ENCODE results near the gene SPSB1.

Gene SPSB1

DNA sequence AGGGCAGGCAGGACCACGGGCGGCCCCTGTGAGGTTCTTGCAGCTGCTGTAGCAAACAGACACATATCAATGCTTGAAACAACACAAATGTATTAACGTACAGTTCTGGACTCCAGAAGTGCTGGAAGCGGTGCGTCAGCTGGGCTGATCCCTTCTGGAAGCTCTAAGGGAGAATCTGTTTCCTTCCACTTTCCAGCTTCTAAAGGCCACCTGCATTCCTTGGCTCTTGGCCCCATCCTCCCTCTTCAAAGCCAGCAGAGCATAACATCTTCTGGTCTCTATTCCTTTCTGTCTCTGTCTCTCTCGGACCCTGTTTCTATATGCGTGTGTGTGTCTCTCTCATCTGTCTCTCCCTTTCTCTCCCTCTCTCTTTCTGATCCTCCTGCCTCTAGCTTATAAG lies 102.3 kb downstream of the SPSB1 start:
- 97% methylated on average over 5 of the region's 7 CpGs for WGBS (ENCODE audit: insufficient coverage)
- DNase-seq, result no peak
- Histone ChIP-seq H3K27ac (ENCODE audit: insufficient read depth in 1 of 2, low read depth in 1 of 2, low read length in 2 of 2, poor library complexity in 1 of 2, severe bottlenecking in 2 of 2) (no peak overlapping the region), H3K4me3 (ENCODE audit: control insufficient read depth in 1 of 7, extremely low read depth in 1 of 7, insufficient read depth in 4 of 7, low read depth in 2 of 7, low read length in 6 of 7) (no peak overlapping the region), H3K9me3 (ENCODE audit: control extremely low read depth in 1 of 5, control insufficient read depth in 4 of 5, insufficient read depth in 2 of 5, low read depth in 1 of 5, low read length in 4 of 5) (peaks cover 0 to 4% (median 0%) of the 10 kb centered on the region in 5 experiments), H3K27me3 (replicated peaks in 2 of 5; ENCODE audit: control insufficient read depth in 4 of 5, insufficient read depth in 5 of 5, low read length in 4 of 5) (no peaks in the 10 kb centered on the region), H3K4me1 (ENCODE audit: control extremely low read depth in 1 of 4, control insufficient read depth in 4 of 4, insufficient read depth in 4 of 4, low read length in 3 of 4) (peaks cover 0 to 34% (median 28%) of the 10 kb centered on the region in 4 experiments), H3K36me3 (ENCODE audit: control insufficient read depth in 4 of 4, insufficient read depth in 4 of 4, low read length in 3 of 4) (no peaks in the 10 kb centered on the region)
- ChIA-PET CTCF (interaction anchor here (0.9 to 1.6 kb wide), 2 partner anchors 31 to 96 kb away, joined by 3 to 5 read pairs; no protein-coding TSS in a partner anchor), POLR2A (no interaction called here)

DNA sequence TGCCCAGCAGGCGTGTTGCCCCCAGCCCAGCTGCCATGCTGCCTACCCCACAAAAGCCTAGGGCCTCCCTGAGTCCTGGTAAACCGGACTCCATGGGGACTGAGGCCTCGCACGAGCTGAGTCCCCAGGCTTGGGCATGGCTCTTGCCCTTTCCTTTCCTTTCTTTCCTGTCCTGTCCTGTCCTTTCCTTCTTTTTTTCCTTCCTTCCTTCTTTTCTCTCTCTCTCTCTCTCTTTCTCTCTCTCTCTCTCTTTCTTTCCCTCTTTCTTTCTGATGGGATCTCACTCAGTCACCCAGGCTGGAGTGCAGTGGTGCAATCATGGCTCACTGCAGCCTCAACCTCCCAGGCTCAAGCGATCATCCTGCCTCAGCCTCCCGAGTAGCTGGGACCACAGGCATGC lies 104.4 kb downstream of the SPSB1 start:
- Histone ChIP-seq H3K36me3 (ENCODE audit: control insufficient read depth in 4 of 4, insufficient read depth in 4 of 4, low read length in 3 of 4) (no peaks in the 10 kb centered on the region), H3K27me3 (replicated peaks in 2 of 5; ENCODE audit: control insufficient read depth in 4 of 5, insufficient read depth in 5 of 5, low read length in 4 of 5) (no peaks in the 10 kb centered on the region), H3K4me3 (ENCODE audit: control insufficient read depth in 1 of 7, extremely low read depth in 1 of 7, insufficient read depth in 4 of 7, low read depth in 2 of 7, low read length in 6 of 7) (no peak overlapping the region), H3K9me3 (ENCODE audit: control extremely low read depth in 1 of 5, control insufficient read depth in 4 of 5, insufficient read depth in 2 of 5, low read depth in 1 of 5, low read length in 4 of 5) (peaks cover 0 to 4% (median 0%) of the 10 kb centered on the region in 5 experiments), H3K27ac (ENCODE audit: insufficient read depth in 1 of 2, low read depth in 1 of 2, low read length in 2 of 2, poor library complexity in 1 of 2, severe bottlenecking in 2 of 2) (no peak overlapping the region), H3K4me1 (ENCODE audit: control extremely low read depth in 1 of 4, control insufficient read depth in 4 of 4, insufficient read depth in 4 of 4, low read length in 3 of 4) (peaks cover 0 to 45% (median 39%) of the 10 kb centered on the region in 4 experiments)
- 96% methylated on average over 6 of the region's 6 CpGs for WGBS (ENCODE audit: insufficient coverage)
- ChIA-PET CTCF (interaction anchor here (0.9 to 4.2 kb wide), 4 partner anchors 10 to 58 kb away, joined by 3 to 27 read pairs (median 3); no protein-coding TSS in a partner anchor), POLR2A (interaction anchor here (4.2 kb wide), 1 partner anchor 29 kb away, joined by 26 read pairs; no protein-coding TSS in a partner anchor)
- DNase-seq, result no peak

DNA sequence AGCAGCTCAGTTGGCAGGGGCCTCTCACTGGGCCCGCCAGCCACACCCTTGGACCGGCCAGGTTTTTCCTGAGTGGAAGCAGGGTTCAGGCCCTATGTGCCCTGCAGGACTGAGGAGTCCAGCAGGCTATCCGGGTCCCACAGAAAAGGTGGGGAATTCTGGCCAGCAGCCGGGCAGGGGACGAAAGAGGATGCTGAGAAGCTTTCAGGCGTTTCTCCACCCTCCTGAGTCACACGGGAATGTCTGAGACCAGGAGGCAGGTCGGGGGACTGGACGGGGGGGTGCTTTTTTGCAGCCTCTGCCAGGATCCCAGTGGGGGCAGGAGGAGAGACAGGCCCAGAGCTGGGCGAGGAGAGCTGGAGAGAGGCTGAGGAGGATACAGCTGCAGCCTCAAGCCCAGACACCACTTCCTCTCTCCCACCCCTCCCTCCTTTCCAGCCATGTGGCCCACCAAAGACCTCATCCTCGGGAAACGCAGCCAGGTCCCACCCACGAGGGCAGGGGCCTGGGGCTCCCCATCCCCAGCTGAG lies 105.4 kb downstream of the SPSB1 start:
- POLR2A ChIA-PET, result interaction anchor here (0.9 to 4.2 kb wide), 4 partner anchors 9 to 31 kb away, joined by 3 to 26 read pairs (median 6); no protein-coding TSS in a partner anchor
- WGBS (ENCODE audit: insufficient coverage), result 21% methylated on average over 7 of the region's 13 CpGs
- no peak overlapping the region for H3K27ac ChIP-seq (ENCODE audit: insufficient read depth in 1 of 2, low read depth in 1 of 2, low read length in 2 of 2, poor library complexity in 1 of 2, severe bottlenecking in 2 of 2)
- peaks cover 0 to 4% (median 0%) of the 10 kb centered on the region in 5 experiments for H3K9me3 ChIP-seq (ENCODE audit: control extremely low read depth in 1 of 5, control insufficient read depth in 4 of 5, insufficient read depth in 2 of 5, low read depth in 1 of 5, low read length in 4 of 5)
- H3K36me3 ChIP-seq (ENCODE audit: control insufficient read depth in 4 of 4, insufficient read depth in 4 of 4, low read length in 3 of 4), result no peaks in the 10 kb centered on the region
- H3K4me3 ChIP-seq (ENCODE audit: control insufficient read depth in 1 of 7, extremely low read depth in 1 of 7, insufficient read depth in 4 of 7, low read depth in 2 of 7, low read length in 6 of 7), result peak overlapping the region in 1 of 7 experiments; percentile 19
- CTCF ChIA-PET, result interaction anchor here (0.9 to 4.2 kb wide), 6 partner anchors 11 to 111 kb away, joined by 3 to 27 read pairs (median 3); no protein-coding TSS in a partner anchor
- H3K4me1 ChIP-seq (ENCODE audit: control extremely low read depth in 1 of 4, control insufficient read depth in 4 of 4, insufficient read depth in 4 of 4, low read length in 3 of 4), result peaks cover 0 to 45% (median 39%) of the 10 kb centered on the region in 4 experiments
- peak in 2 of 3 donors; percentile 71 to 75 for DNase-seq
- H3K27me3 ChIP-seq (replicated peaks in 2 of 5; ENCODE audit: control insufficient read depth in 4 of 5, insufficient read depth in 5 of 5, low read length in 4 of 5), result no peaks in the 10 kb centered on the region

DNA sequence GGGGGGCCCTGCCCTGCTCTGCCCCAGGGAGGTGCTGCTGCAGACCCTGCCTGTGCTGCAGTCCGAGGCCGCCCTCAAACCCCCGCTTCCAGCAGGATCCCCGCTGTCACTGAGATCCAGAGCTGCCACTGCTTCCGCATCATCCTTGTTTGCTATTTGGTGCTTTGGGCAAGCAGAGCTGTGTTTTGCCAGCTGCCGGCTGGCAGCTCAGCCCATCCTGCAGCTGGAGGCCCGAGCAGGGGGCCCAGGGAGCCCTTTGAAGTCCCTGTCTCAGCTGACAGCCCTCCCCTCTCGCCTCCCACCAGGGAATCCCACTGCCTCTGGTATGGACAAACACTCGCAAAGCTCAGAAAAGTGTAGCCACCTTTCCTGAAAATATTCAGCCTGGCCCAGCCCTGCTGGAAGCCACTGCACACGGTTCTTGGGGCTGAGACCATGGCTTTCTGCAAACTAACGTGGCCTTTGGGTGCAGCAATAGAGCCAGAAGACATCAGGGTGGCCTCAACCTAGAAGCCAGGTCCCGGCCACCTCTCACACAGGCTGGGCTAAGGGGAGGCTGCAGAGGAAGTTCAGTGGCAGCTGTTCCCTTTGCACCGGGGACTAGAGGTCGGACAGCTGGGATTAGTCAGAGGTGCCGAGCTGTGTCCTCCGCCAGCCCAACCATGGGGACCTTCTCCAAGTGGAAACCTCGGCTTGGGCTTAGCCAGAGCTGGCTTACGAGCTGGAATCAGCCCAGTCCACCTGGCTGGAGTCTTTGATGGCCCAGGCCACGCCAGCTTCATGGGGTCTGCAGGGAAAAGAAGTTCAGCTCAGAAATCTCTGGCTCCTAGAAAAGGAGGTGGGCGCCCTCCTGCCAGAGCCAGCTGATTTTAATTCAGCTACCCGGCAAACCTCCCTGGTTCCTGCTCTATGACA lies 107.1 kb downstream of the SPSB1 start:
- CTCF ChIA-PET, result interaction anchor here (0.6 to 4.2 kb wide), 12 partner anchors 10 to 110 kb away, joined by 3 to 27 read pairs (median 4); no protein-coding TSS in a partner anchor
- H3K4me3 ChIP-seq (ENCODE audit: control insufficient read depth in 1 of 7, extremely low read depth in 1 of 7, insufficient read depth in 4 of 7, low read depth in 2 of 7, low read length in 6 of 7), result peak overlapping the region in 3 of 7 experiments; percentile 19 to 38 (median 26)
- POLR2A ChIA-PET, result interaction anchor here (0.8 to 4.2 kb wide), 5 partner anchors 9 to 39 kb away, joined by 3 to 26 read pairs (median 4); no protein-coding TSS in a partner anchor
- WGBS (ENCODE audit: insufficient coverage), result 38% methylated on average over 21 of the region's 21 CpGs
- peaks cover 0 to 4% (median 0%) of the 10 kb centered on the region in 5 experiments for H3K9me3 ChIP-seq (ENCODE audit: control extremely low read depth in 1 of 5, control insufficient read depth in 4 of 5, insufficient read depth in 2 of 5, low read depth in 1 of 5, low read length in 4 of 5)
- H3K4me1 ChIP-seq (ENCODE audit: control extremely low read depth in 1 of 4, control insufficient read depth in 4 of 4, insufficient read depth in 4 of 4, low read length in 3 of 4), result peaks cover 0 to 45% (median 39%) of the 10 kb centered on the region in 4 experiments
- H3K36me3 ChIP-seq (ENCODE audit: control insufficient read depth in 4 of 4, insufficient read depth in 4 of 4, low read length in 3 of 4), result no peaks in the 10 kb centered on the region
- DNase-seq, result peak in 2 of 3 donors; percentile 87 to 91
- H3K27ac ChIP-seq (ENCODE audit: insufficient read depth in 1 of 2, low read depth in 1 of 2, low read length in 2 of 2, poor library complexity in 1 of 2, severe bottlenecking in 2 of 2), result peak overlapping the region in 1 of 2 experiments; percentile 25
- H3K27me3 ChIP-seq (replicated peaks in 2 of 5; ENCODE audit: control insufficient read depth in 4 of 5, insufficient read depth in 5 of 5, low read length in 4 of 5), result no peaks in the 10 kb centered on the region

DNA sequence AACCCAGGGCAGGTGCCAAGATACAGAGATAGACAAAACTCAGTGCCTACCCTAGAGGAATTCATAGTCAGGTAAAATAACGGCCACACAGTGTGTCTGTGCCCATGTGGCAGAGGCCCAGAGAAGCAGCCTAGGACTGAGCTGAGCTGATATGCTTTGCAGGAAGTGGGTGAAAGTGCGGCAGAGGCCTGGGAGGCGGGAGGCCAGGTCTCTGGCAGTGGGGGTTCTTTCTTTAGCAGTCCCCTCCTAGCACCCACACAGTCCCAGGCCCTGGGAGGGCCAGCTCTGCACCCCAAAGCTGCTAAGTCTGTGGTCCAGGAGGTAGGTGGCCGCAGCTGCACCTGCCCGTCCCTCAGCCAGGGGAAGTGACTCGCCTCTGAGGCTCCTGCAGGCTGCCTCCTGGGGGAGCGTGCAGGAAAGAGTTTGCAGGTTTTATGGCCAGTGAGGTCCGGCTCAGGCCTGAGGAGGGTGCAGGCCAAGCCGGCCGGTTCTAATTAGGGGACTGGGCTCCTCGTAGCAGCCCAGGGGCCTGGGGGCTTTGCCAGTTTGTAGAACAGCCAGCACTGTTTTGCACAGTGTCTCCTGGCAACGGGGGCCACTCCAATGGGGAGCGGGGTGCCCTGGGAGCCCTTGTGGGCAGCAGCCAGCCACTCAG lies 107.9 kb downstream of the SPSB1 start:
- Histone ChIP-seq H3K27me3 (replicated peaks in 2 of 5; ENCODE audit: control insufficient read depth in 4 of 5, insufficient read depth in 5 of 5, low read length in 4 of 5) (no peaks in the 10 kb centered on the region), H3K27ac (ENCODE audit: insufficient read depth in 1 of 2, low read depth in 1 of 2, low read length in 2 of 2, poor library complexity in 1 of 2, severe bottlenecking in 2 of 2) (peak overlapping the region in 1 of 2 experiments; percentile 34), H3K9me3 (ENCODE audit: control extremely low read depth in 1 of 5, control insufficient read depth in 4 of 5, insufficient read depth in 2 of 5, low read depth in 1 of 5, low read length in 4 of 5) (peaks cover 0 to 2% (median 0%) of the 10 kb centered on the region in 5 experiments), H3K36me3 (ENCODE audit: control insufficient read depth in 4 of 4, insufficient read depth in 4 of 4, low read length in 3 of 4) (no peaks in the 10 kb centered on the region), H3K4me1 (ENCODE audit: control extremely low read depth in 1 of 4, control insufficient read depth in 4 of 4, insufficient read depth in 4 of 4, low read length in 3 of 4) (peaks cover 0 to 45% (median 39%) of the 10 kb centered on the region in 4 experiments), H3K4me3 (ENCODE audit: control insufficient read depth in 1 of 7, extremely low read depth in 1 of 7, insufficient read depth in 4 of 7, low read depth in 2 of 7, low read length in 6 of 7) (peak overlapping the region in 3 of 7 experiments; percentile 6 to 26 (median 24))
- ChIA-PET CTCF (interaction anchor here (0.7 to 4.2 kb wide), 12 partner anchors 9 to 111 kb away, joined by 3 to 27 read pairs (median 4); no protein-coding TSS in a partner anchor), POLR2A (interaction anchor here (0.8 to 4.2 kb wide), 4 partner anchors 8 to 26 kb away, joined by 3 to 26 read pairs (median 5); no protein-coding TSS in a partner anchor)
- peak in 2 of 3 donors; percentile 77 to 86 for DNase-seq
- 23% methylated on average over 10 of the region's 13 CpGs for WGBS (ENCODE audit: insufficient coverage)

DNA sequence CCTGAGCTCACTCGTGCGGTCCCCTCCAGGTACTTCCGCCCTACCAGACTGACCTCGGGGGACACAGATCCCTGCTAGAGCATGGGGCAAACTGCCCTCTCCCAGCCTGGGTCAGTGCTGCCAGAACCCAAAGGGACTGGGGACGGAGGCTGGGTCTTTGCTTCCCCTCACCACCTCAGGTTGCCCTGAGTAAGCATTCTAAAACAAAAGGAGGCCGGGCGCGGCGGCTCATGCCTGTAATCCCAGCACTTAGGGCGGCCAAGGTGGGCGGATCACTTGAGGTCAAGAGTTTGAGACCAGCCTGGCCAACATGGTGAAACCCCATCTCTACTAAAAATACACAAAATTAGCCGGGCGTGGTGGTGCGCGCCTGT lies 108.4 kb downstream of the SPSB1 start:
- Histone ChIP-seq H3K27me3 (replicated peaks in 2 of 5; ENCODE audit: control insufficient read depth in 4 of 5, insufficient read depth in 5 of 5, low read length in 4 of 5) (no peaks in the 10 kb centered on the region), H3K4me3 (ENCODE audit: control insufficient read depth in 1 of 7, extremely low read depth in 1 of 7, insufficient read depth in 4 of 7, low read depth in 2 of 7, low read length in 6 of 7) (no peak overlapping the region), H3K27ac (ENCODE audit: insufficient read depth in 1 of 2, low read depth in 1 of 2, low read length in 2 of 2, poor library complexity in 1 of 2, severe bottlenecking in 2 of 2) (no peak overlapping the region), H3K36me3 (ENCODE audit: control insufficient read depth in 4 of 4, insufficient read depth in 4 of 4, low read length in 3 of 4) (no peaks in the 10 kb centered on the region), H3K9me3 (ENCODE audit: control extremely low read depth in 1 of 5, control insufficient read depth in 4 of 5, insufficient read depth in 2 of 5, low read depth in 1 of 5, low read length in 4 of 5) (peaks cover 0 to 2% (median 0%) of the 10 kb centered on the region in 5 experiments), H3K4me1 (ENCODE audit: control extremely low read depth in 1 of 4, control insufficient read depth in 4 of 4, insufficient read depth in 4 of 4, low read length in 3 of 4) (peaks cover 0 to 48% (median 41%) of the 10 kb centered on the region in 4 experiments)
- no peak for DNase-seq
- CTCF ChIA-PET, result interaction anchor here (0.7 to 4.2 kb wide), 4 partner anchors 8 to 96 kb away, joined by 3 to 19 read pairs (median 6); no protein-coding TSS in a partner anchor
- POLR2A ChIA-PET, result interaction anchor here (1.8 to 4.2 kb wide), 2 partner anchors 9 to 25 kb away, joined by 6 to 26 read pairs; no protein-coding TSS in a partner anchor
- WGBS (ENCODE audit: insufficient coverage), result 89% methylated on average over 14 of the region's 15 CpGs
